Activated T-helper 1 cell treated with Interleukin-2 at 50 U/mL for 16 hours (primary cell): Measurements from ENCODE around the gene ZNF860.
"Not testable (repeated sequence)": the region's sequence is repeated elsewhere in the genome, so short reads cannot be mapped to it uniquely, and the experiment has no call there.

Experiments
- DNase-seq: peaks from one replicate; pipeline ENCODE4 v3.0.0-alpha.2; 2020; ENCODE audit warnings: low read depth

Gene ZNF860

GRCh38 chr3:31960793-31961431 lies 20.6 kb upstream of the ZNF860 start:
- no peak for DNase-seq

- DNase-seq: no peak
These were observed 18.7 kb upstream of the ZNF860 start for GRCh38 chr3:31962801-31963205.

- DNase-seq: no peak
These were observed 14.5 kb upstream of the ZNF860 start for GRCh38 chr3:31966978-31967591.

GRCh38 chr3:31967592-31967991 lies 14.0 kb upstream of the ZNF860 start:
- no peak for DNase-seq

GRCh38 chr3:31968369-31968926 lies 13.1 kb upstream of the ZNF860 start:
- DNase-seq: no peak

- DNase-seq: no peak
These were observed 12.6 kb upstream of the ZNF860 start for GRCh38 chr3:31968927-31969418.

GRCh38 chr3:31971607-31972006 lies 9.9 kb upstream of the ZNF860 start:
- no peak for DNase-seq

GRCh38 chr3:31973081-31973480 lies 8.5 kb upstream of the ZNF860 start:
- DNase-seq: no peak

- no peak for DNase-seq
These were observed 7.7 kb upstream of the ZNF860 start for GRCh38 chr3:31973837-31974236.

GRCh38 chr3:31974471-31974870 lies 7.1 kb upstream of the ZNF860 start:
- DNase-seq: no peak

GRCh38 chr3:31974964-31975363 lies 6.6 kb upstream of the ZNF860 start:
- DNase-seq: no peak

GRCh38 chr3:31976302-31976701 lies 5.2 kb upstream of the ZNF860 start:
- DNase-seq: no peak

GRCh38 chr3:31977736-31978135 lies 3.8 kb upstream of the ZNF860 start:
- DNase-seq: no peak

GRCh38 chr3:31978553-31978952 lies 3.0 kb upstream of the ZNF860 start:
- DNase-seq: no peak

GRCh38 chr3:31979001-31979697 lies 2.4 kb upstream of the ZNF860 start:
- DNase-seq: no peak

GRCh38 chr3:31980530-31981205 lies 882 bp upstream of the ZNF860 start:
- DNase-seq: no peak

- no peak for DNase-seq
These were observed 2.8 kb downstream of the ZNF860 start for GRCh38 chr3:31984321-31984720.

- DNase-seq: no peak
These were observed 4.3 kb downstream of the ZNF860 start for GRCh38 chr3:31985831-31986230.

GRCh38 chr3:31988271-31988670 lies 6.7 kb downstream of the ZNF860 start:
- no peak for DNase-seq

- DNase-seq: not testable (repeated sequence)
These were observed 11.4 kb downstream of the ZNF860 start for GRCh38 chr3:31992995-31993394.

- DNase-seq: no peak
These were observed 12.3 kb downstream of the ZNF860 start for GRCh38 chr3:31993843-31994242.

- DNase-seq: not testable (repeated sequence)
These were observed 13.5 kb downstream of the ZNF860 start for GRCh38 chr3:31995026-31995425.
